ELR (cell line): ENCODE data around the gene TSC22D4.
A peak's percentile ranks its signal among the peaks of the same experiment; 100 is the strongest.
"Not testable (repeated sequence)": the region's sequence is repeated elsewhere in the genome, so short reads cannot be mapped to it uniquely, and the experiment has no call there.

Experiments used
- DNase-seq: peaks from one replicate; pipeline ENCODE4 v3.0.0-alpha.2; 2015; ENCODE audit warnings: low read depth

The TSC22D4 gene

GRCh38 chr7:100472854-100473499, 6.0 kb downstream of the TSC22D4 start:
- peak; percentile 28 for DNase-seq

- DNase-seq = no peak
Measured at GRCh38 chr7:100472121-100472851, 6.7 kb downstream of the TSC22D4 start.

GRCh38 chr7:100471021-100471420, 8.0 kb downstream of the TSC22D4 start:
- DNase-seq = no peak

- peak; percentile 74 for DNase-seq
Measured at GRCh38 chr7:100469227-100470044, 9.6 kb downstream of the TSC22D4 start.

- no peak for DNase-seq
Measured at GRCh38 chr7:100467638-100468373, 11.2 kb downstream of the TSC22D4 start.

- no peak for DNase-seq
Measured at GRCh38 chr7:100466653-100467605, 12.1 kb downstream of the TSC22D4 start.

- peak; percentile 75 for DNase-seq
Measured at GRCh38 chr7:100465702-100466311, 13.2 kb downstream of the TSC22D4 start.

- no peak for DNase-seq
Measured at GRCh38 chr7:100465299-100465698, 13.7 kb downstream of the TSC22D4 start.

GRCh38 chr7:100464791-100465190, 14.2 kb downstream of the TSC22D4 start:
- DNase-seq = no peak

GRCh38 chr7:100464210-100464660, 14.8 kb downstream of the TSC22D4 start, which contains the start of gene SPACDR:
Gene SPACDR (minus strand): TSS chr7:100464260. CDS start chr7:100464025, 235 bp downstream.
- peak; percentile 70 for DNase-seq

- DNase-seq = no peak
Measured at GRCh38 chr7:100457033-100457432, 22.0 kb downstream of the TSC22D4 start.

GRCh38 chr7:100456562-100456961, 22.5 kb downstream of the TSC22D4 start:
- DNase-seq = no peak

- DNase-seq = no peak
Measured at GRCh38 chr7:100455206-100455605, 23.8 kb downstream of the TSC22D4 start.

GRCh38 chr7:100453854-100454253, 25.2 kb downstream of the TSC22D4 start:
- not testable (repeated sequence) for DNase-seq

GRCh38 chr7:100452513-100452912, 26.5 kb downstream of the TSC22D4 start:
- DNase-seq = no peak

- DNase-seq = no peak
Measured at GRCh38 chr7:100449190-100449795, 29.7 kb downstream of the TSC22D4 start.

GRCh38 chr7:100447363-100447762, 31.7 kb downstream of the TSC22D4 start:
- not testable (repeated sequence) for DNase-seq

- DNase-seq = peak; percentile 69
Measured at GRCh38 chr7:100446040-100446439, 33.0 kb downstream of the TSC22D4 start.
